Measurements from ENCODE around the gene VPS37B.

GRCh38 chr12:122835750-122836026 is 60.2 kb downstream of the VPS37B start:
- no peak for TF ChIP-seq CTCF (IDR thresholded peaks at IDR 0.05)
- no peak for TF ChIP-seq POLR2A (IDR thresholded peaks at IDR 0.05)
- TF ChIP-seq POLR2AphosphoS5 (IDR thresholded peaks at IDR 0.05) = no peak
- TF ChIP-seq EP300 (IDR thresholded peaks at IDR 0.05; ENCODE audit: low read depth) = no peak

Measured in transverse colon (tissue), 4 donors.